HEK293T (cell line): ENCODE measurements around the gene MRPL34.

Source experiments
- BHLHE40 ChIP-seq: fragments of 450-650 bp; IDR thresholded peaks from 2 replicates; pipeline ENCODE4 v1.6.1; 2016; ENCODE audit warnings: mild to moderate bottlenecking, moderate library complexity, borderline replicate concordance
- FOXA1 ChIP-seq: fragments of 450-650 bp; IDR thresholded peaks from 2 replicates; pipeline ENCODE4 v1.6.1; 2016; ENCODE audit warnings: mild to moderate bottlenecking
- FOXK2 ChIP-seq: fragments of 450-650 bp; IDR thresholded peaks from 2 replicates; pipeline ENCODE4 v1.6.1; 2016; ENCODE audit warnings: mild to moderate bottlenecking

GRCh38 chr19:17337675-17338432 lies 32.2 kb downstream of the MRPL34 start:
- TF ChIP-seq BHLHE40 = no peak
- no peak for TF ChIP-seq FOXA1
- TF ChIP-seq FOXK2 = no peak
